IgD-negative memory B cell (primary cell): ENCODE measurements around the gene ZBTB22. TPM values are rescaled to one million over a fixed set of nuclear protein-coding genes. Genes with fewer than 3 reads are reported as not detected.
A peak's percentile ranks its signal among the peaks of the same experiment; 100 is the strongest.

Source experiments
- H3K27ac Mint-ChIP-seq, 3 donors: one replicate each; pipeline ENCODE4 v1.8.0; 2020 to 2022; ENCODE audit warnings: mild to moderate bottlenecking in 3 of 3, mixed read lengths in 3 of 3, moderate library complexity in 1 of 3
- H3K27me3 Mint-ChIP-seq: one replicate; pipeline ENCODE4 v1.8.0; 2021; ENCODE audit warnings: mixed read lengths
- H3K36me3 Mint-ChIP-seq: one replicate; pipeline ENCODE4 v1.8.0; 2020; ENCODE audit warnings: mild to moderate bottlenecking, mixed read lengths
- H3K4me1 Mint-ChIP-seq, 3 donors: one replicate each; pipeline ENCODE4 v1.8.0; 2020 to 2022; ENCODE audit warnings: mixed read lengths in 3 of 3, mild to moderate bottlenecking in 1 of 3
- H3K4me3 Mint-ChIP-seq, 4 donors: one replicate each; pipeline ENCODE4 v1.8.0; 2020 to 2022; ENCODE audit warnings: mild to moderate bottlenecking in 4 of 4, mixed read lengths in 4 of 4, moderate library complexity in 3 of 4
- H3K9me3 Mint-ChIP-seq, 3 donors: one replicate each; pipeline ENCODE4 v1.8.0; 2020 to 2021; ENCODE audit warnings: mixed read lengths in 3 of 3, mild to moderate bottlenecking in 1 of 3
- polyA plus RNA-seq: library from polyadenylated mRNA; unstranded; fragments of 300-500 nt; fragmentation: Illumina TruSeq; gene quantifications from one replicate; pipeline ENCODE4 v1.2.3, GENCODE V29; 2021

The ZBTB22 gene
- polyA plus RNA-seq, 1 donor from 2014 or later: 14.8 TPM

DNA sequence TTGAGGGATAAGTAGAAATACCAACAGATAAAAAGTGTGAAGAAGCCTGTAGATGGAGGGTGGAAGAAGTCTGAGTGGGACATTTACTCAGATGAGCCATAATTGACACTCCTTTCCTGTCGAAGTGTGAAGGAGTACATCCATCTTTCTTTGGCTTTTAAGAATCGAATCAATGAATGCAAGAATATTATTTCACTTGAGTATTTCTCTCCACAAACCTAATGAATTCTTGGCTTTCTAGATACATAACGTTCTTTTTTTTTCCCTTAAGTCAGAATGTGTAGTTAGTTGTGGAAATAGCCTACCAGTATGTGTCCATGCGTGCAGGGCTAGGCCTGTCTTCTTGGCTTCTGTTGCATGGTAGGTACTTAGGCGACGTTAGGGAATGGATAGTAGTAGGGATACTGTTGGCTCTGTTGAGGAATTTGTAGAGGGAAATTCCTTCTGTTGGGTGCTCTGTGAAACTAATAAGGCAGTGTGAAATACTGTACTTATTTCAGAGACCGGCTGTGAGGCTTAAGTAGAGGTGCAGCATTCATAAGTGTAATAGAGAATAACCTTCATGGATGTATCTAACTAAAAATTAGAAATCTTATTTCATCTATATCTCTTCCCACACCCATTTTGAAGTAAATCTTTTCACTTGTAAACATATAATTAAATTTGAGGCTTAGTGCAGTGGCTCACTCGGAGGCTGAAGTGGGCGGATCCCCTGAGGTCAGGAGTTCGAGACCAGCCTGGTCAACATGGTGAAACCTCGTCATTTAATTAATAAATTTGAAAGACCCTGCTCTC is 44.2 kb downstream of the ZBTB22 start:
- no peaks in the 10 kb centered on the region for H3K27me3 Mint-ChIP-seq
- H3K9me3 Mint-ChIP-seq: no peaks in the 10 kb centered on the region
- peaks cover 40 to 55% (median 43%) of the 10 kb centered on the region in 3 donors for H3K4me1 Mint-ChIP-seq
- peak overlapping the region; percentile 98 to 100 (median 99) for H3K4me3 Mint-ChIP-seq
- H3K36me3 Mint-ChIP-seq: peaks cover 5% of the 10 kb centered on the region
- peak overlapping the region; percentile 98 to 100 (median 99) for H3K27ac Mint-ChIP-seq

DNA sequence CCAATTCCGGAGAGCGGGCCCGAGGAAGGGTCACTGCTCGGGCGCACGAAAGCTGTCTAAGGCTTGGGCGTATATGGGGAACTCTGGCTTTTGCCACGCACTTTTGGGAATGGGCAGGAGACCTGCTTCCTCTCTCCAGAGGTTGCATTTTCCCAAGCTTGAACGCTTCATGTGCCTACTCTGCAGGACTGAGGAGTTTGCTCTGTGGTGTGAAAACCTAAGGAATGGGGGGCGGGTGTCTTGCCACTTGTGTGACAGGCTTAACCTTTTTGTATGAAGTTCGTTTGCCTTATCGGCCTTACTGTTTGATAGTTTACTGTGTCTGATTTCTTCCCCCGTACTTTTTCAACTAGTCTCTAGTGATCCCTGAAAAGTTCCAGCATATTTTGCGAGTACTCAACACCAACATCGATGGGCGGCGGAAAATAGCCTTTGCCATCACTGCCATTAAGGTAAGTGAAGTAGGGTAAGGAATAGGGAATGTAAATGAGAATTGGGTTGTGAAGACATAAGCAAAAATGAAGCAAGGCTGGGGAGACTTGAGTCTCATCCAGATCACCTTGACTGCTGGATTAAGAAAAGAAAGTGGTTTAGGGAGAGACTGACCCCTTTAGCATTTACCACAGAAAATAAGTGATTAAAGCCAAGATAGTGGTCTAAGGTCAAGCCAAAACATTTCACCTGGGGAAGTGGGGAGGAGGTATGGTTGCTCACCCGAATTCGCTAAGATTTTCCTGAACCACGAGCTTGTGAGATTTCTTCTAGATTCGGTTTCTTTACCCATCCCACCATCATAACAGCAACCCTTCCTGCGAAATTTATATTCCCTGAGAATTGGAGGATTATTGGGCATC is 45.0 kb downstream of the ZBTB22 start:
- Mint-ChIP-seq H3K36me3 (peaks cover 5% of the 10 kb centered on the region), H3K4me1 (peaks cover 34 to 51% (median 43%) of the 10 kb centered on the region in 3 donors), H3K9me3 (no peaks in the 10 kb centered on the region), H3K4me3 (peak overlapping the region; percentile 98 to 100 (median 99)), H3K27ac (peak overlapping the region; percentile 98 to 100 (median 99)), H3K27me3 (no peaks in the 10 kb centered on the region)

DNA sequence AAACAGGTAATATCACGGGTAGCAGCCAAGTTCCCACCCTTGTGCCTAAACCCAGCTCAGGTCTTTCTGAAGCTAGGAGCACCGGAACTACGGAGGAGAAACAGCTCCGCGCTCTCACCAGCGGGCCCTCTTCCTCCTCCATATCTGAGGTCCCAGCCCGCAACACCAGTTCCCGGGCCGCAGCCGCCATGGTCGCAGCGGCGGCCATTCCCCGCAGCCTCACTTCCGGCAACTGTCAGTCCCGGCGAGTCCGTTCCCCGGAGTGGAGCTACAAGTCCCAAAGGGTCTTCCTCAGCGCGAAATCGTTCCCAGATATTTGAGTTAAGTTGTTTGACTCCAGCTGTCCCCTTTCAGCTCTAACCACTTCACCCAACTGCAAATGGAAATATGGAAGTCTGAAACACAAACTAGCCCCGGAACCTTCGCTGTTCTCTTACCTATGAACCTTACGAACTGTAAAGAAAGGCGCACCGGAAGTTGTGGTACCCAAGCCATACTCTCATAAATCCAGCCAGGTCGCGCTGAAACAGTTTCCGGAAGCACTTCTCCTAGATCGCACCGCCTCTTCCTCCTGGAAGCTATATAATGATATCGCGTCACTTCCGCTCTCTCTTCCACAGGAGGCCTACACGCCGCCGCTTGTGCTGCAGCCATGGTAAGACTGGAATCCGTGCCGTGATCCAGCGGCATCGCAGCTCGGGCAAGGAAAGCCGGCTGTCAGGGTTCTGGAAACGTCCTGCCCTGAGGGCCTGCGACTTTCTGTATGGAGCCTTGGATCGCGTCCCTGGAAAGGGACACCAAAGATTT is 45.9 kb downstream of the ZBTB22 start, which contains the start of the genes RPS18 and VPS52:
RPS18 (plus strand) TSS at position 608 of the 807 bp plus-strand sequence; CDS start at position 653, 45 bp downstream.
VPS52 (minus strand) TSS at position 409 of the 807 bp plus-strand sequence; CDS start at position 208, 201 bp downstream.
- Mint-ChIP-seq H3K9me3 (no peaks in the 10 kb centered on the region), H3K4me1 (peaks cover 33 to 50% (median 42%) of the 10 kb centered on the region in 3 donors), H3K36me3 (peaks cover 5% of the 10 kb centered on the region), H3K27ac (peak within 1 kb of the TSS; percentile 98 to 100 (median 99)), H3K27me3 (no peaks in the 10 kb centered on the region), H3K4me3 (peak within 1 kb of the TSS; percentile 98 to 100 (median 99))

DNA sequence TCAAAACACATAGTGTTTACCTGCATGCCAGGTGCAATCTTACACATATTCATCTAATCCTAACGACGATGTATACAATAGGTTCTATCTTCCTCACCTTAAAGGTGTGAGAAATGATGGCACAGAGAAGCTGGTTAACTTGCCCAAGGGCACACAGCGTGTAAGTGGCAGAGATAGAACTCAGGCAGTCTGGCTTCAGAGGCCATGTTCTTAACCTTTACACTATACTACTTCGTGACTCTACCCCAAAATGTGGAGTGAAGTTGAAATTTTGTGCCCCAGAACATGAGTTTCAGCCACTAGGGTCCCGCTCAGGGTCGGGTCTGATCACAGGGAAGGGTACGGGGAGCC is 46.5 kb downstream of the ZBTB22 start:
- H3K36me3 Mint-ChIP-seq: peaks cover 5% of the 10 kb centered on the region
- H3K27me3 Mint-ChIP-seq: no peaks in the 10 kb centered on the region
- peak overlapping the region; percentile 98 to 100 (median 99) for H3K27ac Mint-ChIP-seq
- peak overlapping the region; percentile 98 to 100 (median 99) for H3K4me3 Mint-ChIP-seq
- H3K4me1 Mint-ChIP-seq: peaks cover 28 to 45% (median 37%) of the 10 kb centered on the region in 3 donors
- H3K9me3 Mint-ChIP-seq: no peaks in the 10 kb centered on the region

Other genes starting within 250 kb of the ZBTB22 start
- gene HLA-DPA1, start 244.1 kb downstream of the ZBTB22 start, polyA plus RNA-seq: 2,568 TPM
- 2,247 TPM for gene HLA-DPB1, start 241.8 kb downstream of the ZBTB22 start, polyA plus RNA-seq
- not detected for gene COL11A2, start 125.3 kb downstream of the ZBTB22 start, polyA plus RNA-seq
- gene RXRB, start 117.1 kb downstream of the ZBTB22 start, polyA plus RNA-seq: 9.7 TPM
- gene SLC39A7, start 116.9 kb downstream of the ZBTB22 start, polyA plus RNA-seq: 23.1 TPM
- 30.9 TPM for gene HSD17B8, start 113.1 kb downstream of the ZBTB22 start, polyA plus RNA-seq
- gene RING1, start 109.2 kb downstream of the ZBTB22 start, polyA plus RNA-seq: 9.9 TPM
- 18.4 TPM for gene VPS52, start 45.9 kb downstream of the ZBTB22 start, polyA plus RNA-seq
- 9,150 TPM for gene RPS18, start 45.7 kb downstream of the ZBTB22 start, polyA plus RNA-seq
- gene B3GALT4, start 40.6 kb downstream of the ZBTB22 start, polyA plus RNA-seq: 35.4 TPM
- gene WDR46, start 28.5 kb downstream of the ZBTB22 start, polyA plus RNA-seq: 68.7 TPM
- 49.3 TPM for gene PFDN6, start 28.1 kb downstream of the ZBTB22 start, polyA plus RNA-seq
- gene RGL2, start 18.8 kb downstream of the ZBTB22 start, polyA plus RNA-seq: 19.0 TPM
- gene TAPBP, start 3.7 kb downstream of the ZBTB22 start, polyA plus RNA-seq: 605 TPM
- 144 TPM for gene DAXX, start 5.2 kb upstream of the ZBTB22 start, polyA plus RNA-seq
- gene KIFC1, start 74.1 kb upstream of the ZBTB22 start, polyA plus RNA-seq: 0.23 TPM
- gene PHF1, start 93.3 kb upstream of the ZBTB22 start, polyA plus RNA-seq: 77.0 TPM
- 449 TPM for gene CUTA, start 100.4 kb upstream of the ZBTB22 start, polyA plus RNA-seq
- 0.54 TPM for gene SYNGAP1, start 102.3 kb upstream of the ZBTB22 start, polyA plus RNA-seq
- 9.0 TPM for gene ZBTB9, start 136.8 kb upstream of the ZBTB22 start, polyA plus RNA-seq